Activated CD4-positive, CD25-positive, alpha-beta regulatory T cell treated with anti-CD3 and anti-CD28 coated beads, Interleukin-2, amount 50 U/mL, for 24 hours (primary cell): ENCODE measurements around the gene FERMT1.
"Not testable (repeated sequence)": the region's sequence is repeated elsewhere in the genome, so short reads cannot be mapped to it uniquely, and the experiment has no call there.

Experiments used
- ATAC-seq, 2 donors: fragments of 150-1000 bp; cut with Tn5 transposase; one replicate each; pipeline ENCODE4 v1.10.0; 2021; ENCODE audit warnings: mild to moderate bottlenecking in 1 of 2, moderate library complexity in 1 of 2

The FERMT1 gene

DNA sequence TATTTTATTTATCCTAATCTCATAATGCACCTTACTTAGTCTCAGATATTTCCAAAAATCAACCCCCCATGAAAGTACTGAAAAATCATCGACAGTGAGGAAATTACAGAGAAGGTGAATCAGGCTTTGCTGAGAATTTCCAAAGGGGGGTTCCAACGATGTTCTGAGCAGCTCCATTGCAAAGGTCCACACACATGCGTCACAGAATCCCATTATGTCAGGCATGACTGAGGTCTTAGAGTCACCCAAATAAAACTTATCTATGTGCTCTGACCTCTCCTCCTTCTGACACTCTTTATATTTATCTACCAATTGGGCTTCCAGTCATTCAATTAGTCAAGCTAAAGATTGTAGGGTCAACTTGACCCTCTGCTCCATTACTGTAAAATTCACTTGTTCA lies 56.2 kb downstream of the FERMT1 start:
- no peak for ATAC-seq

DNA sequence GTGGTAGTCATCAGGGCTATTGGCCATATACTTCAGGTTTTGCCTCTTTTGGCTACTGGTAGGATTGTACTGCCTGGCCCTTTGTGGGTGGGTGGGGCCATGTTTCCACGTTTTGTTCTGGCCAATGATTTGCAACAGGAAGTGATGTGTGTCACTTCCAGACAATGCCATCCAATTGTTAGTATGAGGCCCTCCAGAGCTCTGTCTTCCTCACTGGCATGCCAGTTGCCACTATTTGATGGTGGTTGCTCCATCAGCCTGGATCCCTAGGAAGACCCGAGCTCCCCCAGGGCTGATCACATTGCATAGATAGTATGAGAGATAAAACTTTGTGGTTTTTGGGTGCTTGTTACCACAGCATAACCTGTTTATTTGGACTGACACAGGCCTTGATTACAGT lies 61.3 kb downstream of the FERMT1 start:
- no peak for ATAC-seq

- no peak for ATAC-seq
Observed at GRCh38 chr20:6060213-6060612, 62.6 kb downstream of the FERMT1 start.

DNA sequence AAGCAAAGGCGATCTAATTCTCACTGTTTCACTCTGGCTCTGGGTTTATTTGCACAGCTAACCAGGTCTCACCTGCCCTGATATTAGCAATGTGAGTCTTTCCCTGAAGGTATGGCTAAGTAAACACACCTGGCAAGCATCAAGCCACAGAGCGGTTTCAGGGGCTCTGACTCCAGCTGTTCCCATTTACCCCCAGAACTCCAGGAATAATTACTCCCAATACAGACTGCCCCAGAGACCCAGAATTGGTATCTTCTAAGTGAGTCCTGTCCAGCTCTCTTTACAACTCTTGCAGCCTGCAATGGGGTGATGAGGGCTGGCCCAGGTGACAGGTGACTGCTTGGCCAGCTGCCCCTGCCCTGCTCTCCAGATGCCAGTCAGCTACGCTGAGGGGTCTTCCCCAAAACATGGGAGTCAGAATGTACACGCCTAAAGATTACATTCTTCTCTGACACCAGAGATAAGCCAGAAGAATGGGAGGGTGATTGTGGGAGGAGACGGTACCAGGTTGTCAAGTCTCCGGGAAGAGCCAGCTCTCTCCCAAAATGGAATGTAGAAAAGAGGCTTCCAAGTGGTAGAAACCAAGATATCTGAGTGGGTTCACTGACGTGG lies 64.0 kb downstream of the FERMT1 start:
- no peak for ATAC-seq

- no peak for ATAC-seq
Observed at GRCh38 chr20:6057691-6058090, 65.1 kb downstream of the FERMT1 start.

- ATAC-seq, result no peak
Observed at GRCh38 chr20:6057139-6057538, 65.7 kb downstream of the FERMT1 start.

GRCh38 chr20:6055981-6056569 lies 66.8 kb downstream of the FERMT1 start:
- no peak for ATAC-seq

- no peak for ATAC-seq
Observed at GRCh38 chr20:6055161-6055783, 67.6 kb downstream of the FERMT1 start.

- ATAC-seq, result not testable (repeated sequence)
Observed at GRCh38 chr20:6054689-6055051, 68.2 kb downstream of the FERMT1 start.

DNA sequence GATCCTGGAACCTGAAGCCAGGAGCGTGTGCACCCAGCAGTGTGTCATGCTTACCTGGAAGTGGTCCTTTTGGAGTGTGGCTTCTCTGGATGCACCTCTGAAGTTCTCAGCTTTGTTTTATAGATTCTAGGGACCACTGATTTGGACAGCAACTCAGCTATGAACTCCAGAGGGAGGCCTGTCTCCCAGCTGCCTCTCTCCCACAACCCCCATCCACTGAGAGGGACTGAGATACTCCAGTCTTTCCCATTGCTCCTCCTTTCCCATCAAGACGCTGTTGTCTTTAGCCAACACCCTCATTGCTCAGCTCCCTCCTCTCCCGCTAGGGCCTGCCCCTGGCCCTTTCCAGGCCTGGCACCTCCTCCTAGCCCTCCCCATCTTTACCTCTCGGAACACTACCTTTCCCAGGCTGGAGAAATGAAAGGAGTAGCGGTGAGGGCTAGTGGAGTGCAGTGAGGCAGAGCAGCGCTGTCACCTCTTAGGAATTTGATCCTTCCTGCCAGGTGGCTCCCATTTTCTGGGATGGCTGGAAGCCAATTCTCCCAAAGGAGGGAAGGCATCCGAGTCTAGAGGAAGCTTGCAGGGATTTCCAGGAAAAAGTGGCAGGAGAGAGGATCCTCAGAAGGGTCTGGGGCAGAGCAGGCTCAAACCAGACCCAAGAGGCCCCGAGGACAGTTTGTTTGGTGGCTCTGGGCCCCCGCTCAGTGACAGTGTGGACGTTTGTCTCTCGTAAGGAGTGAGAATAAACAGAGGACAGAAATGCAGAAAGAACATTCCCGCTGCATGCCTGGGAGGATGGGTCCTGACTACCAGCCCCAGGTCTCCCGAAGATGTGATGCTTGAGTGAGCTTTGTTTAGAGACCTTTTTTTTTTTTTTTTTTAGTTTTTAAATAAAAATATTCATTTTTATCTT lies 68.8 kb downstream of the FERMT1 start, which contains the start of gene LRRN4:
Gene LRRN4 (minus strand): TSS at position 285 of the 913 bp plus-strand sequence. CDS start 1,261 bp downstream, outside the sequence.
- ATAC-seq, result no peak

DNA sequence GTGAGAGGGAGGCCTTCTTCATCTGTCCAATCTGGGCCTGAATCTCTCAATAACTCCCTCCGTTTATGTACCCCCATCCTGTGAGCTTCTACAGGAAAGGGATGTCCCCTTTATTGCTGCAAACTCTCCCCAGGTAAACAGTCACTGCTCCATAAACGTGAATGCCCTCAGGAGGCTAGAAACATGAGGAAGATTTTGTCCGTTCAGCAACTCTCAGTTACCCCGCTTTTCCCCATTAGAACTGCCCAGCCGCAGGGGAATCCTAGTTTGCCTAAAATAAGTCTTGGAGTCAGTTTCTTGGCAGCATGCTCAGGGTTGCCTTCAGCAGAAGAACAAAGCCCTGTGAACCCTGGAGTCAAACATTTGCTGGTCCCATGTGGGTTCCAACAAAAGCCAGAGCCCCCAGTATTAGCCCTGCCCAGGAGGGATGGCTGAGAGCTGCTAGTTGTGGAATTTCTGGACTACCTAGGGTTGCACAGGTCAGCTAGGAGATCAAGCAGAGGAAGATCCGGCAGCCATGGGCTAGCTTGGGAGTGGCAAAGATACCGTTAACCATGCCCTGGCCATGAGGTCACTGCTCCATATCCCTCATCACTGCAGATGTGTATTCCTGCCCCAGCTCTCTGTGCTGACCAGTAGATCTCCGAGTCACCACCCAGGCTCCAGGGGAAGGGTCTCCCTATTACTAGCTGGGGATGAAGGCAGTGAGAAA lies 69.6 kb downstream of the FERMT1 start:
- ATAC-seq, result no peak

DNA sequence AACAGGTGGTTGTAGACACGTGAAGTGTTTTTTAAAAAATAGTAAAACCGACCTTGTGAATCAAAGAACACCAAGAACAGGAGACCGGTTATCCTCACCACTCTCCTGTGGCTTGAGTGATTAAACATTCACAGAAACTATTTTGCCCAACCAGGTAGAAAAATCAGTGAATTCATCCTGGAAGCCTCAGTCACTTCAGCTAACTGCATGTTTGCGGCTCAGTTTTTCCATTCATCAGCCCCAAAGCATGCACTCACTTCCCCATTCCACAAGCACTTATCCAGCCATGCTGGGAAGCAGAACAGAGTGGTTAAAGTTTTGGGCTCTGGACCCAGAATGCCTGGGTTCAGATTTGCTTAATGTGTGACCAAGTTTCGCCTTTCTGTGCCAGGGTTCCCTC lies 71.3 kb downstream of the FERMT1 start:
- ATAC-seq, result no peak

GRCh38 chr20:6048391-6048790 lies 74.4 kb downstream of the FERMT1 start:
- ATAC-seq, result no peak

DNA sequence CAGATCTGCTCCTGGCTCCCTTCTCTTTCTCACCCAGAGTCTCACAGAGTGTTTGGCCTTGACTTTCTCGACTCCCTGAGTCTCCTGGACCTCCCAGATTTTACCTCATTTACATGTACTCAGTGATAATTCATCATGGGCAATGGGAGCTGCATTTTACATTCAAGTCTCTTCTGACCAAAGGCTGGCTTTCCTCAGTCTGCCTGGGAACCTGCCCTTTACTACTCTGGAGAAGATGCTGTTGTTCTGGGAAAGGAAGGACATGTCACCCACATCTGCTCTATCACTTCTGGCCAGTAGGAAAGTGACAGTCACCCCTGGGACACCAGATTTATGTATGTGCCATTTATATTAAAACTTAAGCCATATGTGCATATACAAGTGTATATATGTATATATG lies 76.4 kb downstream of the FERMT1 start:
- no peak for ATAC-seq

GRCh38 chr20:6045566-6045965 lies 77.3 kb downstream of the FERMT1 start:
- ATAC-seq, result no peak

DNA sequence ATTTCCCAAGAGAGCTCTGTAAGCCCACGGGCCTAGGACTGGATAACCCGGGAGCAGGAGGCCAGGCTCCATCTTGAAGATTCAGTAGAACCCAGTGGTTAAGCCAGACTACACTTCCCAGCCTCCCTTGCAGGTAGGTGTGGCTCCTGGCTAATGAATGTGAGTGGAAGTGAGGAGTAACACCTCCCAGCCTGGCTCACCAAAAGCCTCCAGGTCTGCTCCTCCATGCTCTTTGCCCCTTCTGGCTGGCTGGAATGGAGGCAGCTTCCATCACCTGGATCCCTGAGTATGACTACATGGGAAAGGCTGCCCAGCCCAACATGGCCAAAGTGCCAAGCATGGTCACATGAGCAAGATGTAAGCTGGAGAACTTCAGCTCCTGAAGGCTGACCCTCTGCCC lies 78.7 kb downstream of the FERMT1 start:
- no peak for ATAC-seq

- ATAC-seq, result no peak
Observed at GRCh38 chr20:6041808-6042265, 81.0 kb downstream of the FERMT1 start.

DNA sequence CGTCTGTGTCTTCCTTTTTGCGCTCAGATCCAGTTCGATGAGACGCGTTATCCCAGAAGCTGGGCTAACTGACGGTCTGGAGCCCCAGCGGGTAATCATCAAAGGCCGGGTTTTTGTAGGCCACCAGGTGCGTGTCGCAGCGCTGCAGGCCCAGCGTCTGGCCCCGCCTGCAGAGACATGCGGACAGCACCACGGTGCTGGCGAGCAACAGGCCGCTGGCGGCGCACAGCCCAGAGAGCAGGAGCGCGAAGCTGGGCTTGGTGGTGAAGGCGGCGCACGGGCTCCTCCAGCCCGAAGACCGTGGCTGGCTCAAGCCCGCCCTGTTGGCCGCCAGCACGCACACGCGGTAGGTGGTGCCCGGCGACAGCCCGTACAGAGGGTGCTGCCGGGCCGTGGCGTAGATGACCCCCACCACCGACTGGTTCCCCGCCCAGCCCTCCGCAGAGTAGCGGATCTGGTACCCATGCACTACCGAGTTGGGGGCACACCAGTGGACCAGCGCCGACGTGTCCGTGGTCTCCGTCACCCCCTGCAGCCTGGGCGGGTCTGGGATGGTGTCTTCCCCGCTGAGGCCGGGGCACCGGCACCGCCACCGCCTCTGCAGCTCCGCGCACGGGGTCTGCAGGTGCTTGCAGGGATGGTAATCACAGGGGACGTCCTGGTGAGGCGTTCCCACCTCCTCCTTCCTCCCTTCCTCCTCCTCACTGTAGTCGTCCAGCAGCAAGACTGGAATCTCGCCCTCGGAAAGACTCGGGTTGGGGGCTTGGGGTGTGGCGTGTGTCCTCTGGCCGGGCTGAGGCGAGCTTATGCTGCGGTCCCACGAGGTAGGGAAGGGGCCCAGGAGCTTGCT lies 81.6 kb downstream of the FERMT1 start:
- no peak for ATAC-seq

GRCh38 chr20:6040540-6040939 lies 82.3 kb downstream of the FERMT1 start:
- ATAC-seq, result no peak

- ATAC-seq, result no peak
Observed at GRCh38 chr20:6039766-6040165, 83.1 kb downstream of the FERMT1 start.

GRCh38 chr20:6038256-6038655 lies 84.6 kb downstream of the FERMT1 start:
- ATAC-seq, result no peak

- ATAC-seq, result no peak
Observed at GRCh38 chr20:6037082-6037481, 85.7 kb downstream of the FERMT1 start.
